HUES64 (cell line): ENCODE measurements around the gene ADCK1.
"Not testable (repeated sequence)": the region's sequence is repeated elsewhere in the genome, so short reads cannot be mapped to it uniquely, and the experiment has no call there.

Experiments used
- H3K27ac ChIP-seq: 2 replicates; pipeline ENCODE4 v1.7.0; 2013; ENCODE audit warnings: low read depth, low read length, inconsistent platforms
- H3K27me3 ChIP-seq: 2 replicates; pipeline ENCODE4 v1.6.1; 2013; ENCODE audit warnings: mild to moderate bottlenecking, low read length; ENCODE audit not compliant: insufficient read depth
- H3K36me3 ChIP-seq: 2 replicates; pipeline ENCODE4 v1.6.1; 2013; ENCODE audit warnings: mild to moderate bottlenecking, low read length; ENCODE audit not compliant: insufficient read depth
- H3K4me1 ChIP-seq: 2 replicates; pipeline ENCODE4 v1.6.1; 2013; ENCODE audit warnings: mild to moderate bottlenecking, low read length, moderate library complexity; ENCODE audit not compliant: insufficient read depth
- H3K4me3 ChIP-seq: 2 replicates; pipeline ENCODE4 v1.5.1; 2013; ENCODE audit warnings: mild to moderate bottlenecking, low read length, moderate library complexity
- H3K9ac ChIP-seq: 2 replicates; pipeline ENCODE4 v1.6.1; 2013; ENCODE audit warnings: mild to moderate bottlenecking, low read depth, low read length
- H3K9me3 ChIP-seq: 2 replicates; pipeline ENCODE4 v1.6.1; 2013; ENCODE audit warnings: low read depth, low read length; ENCODE audit not compliant: insufficient read depth
- WGBS: fragments of 150-250, 120-280 bp; methylation state at CpG from one replicate; pipeline ENCODE4 v1.1.7; 2013; ENCODE audit warnings: missing lambda C conversion rate; 5-methylcytosine and 5-hydroxymethylcytosine counted together

Gene ADCK1

DNA sequence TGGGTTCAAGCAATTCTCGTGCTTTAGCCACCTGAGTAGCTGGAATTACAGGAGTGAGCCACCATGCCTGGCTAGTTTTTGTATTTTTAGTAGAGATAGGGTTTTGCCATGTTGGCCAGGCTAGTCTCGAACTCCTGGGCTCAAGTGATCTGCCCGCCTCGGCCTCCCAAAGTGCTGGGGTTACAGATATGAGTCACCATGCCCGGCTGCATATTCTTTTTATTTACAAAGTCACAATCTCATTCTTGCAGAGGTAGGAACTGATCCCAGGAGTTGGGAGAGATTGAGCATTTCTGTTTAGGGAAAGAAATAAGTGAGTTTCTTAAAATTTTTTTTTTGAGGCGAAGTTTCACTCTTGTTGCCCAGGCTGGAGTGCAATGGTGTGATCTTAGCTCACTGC, 12.8 kb downstream of the ADCK1 start:
- H3K4me3 ChIP-seq, H3K9ac ChIP-seq, H3K27me3 ChIP-seq, H3K9me3 ChIP-seq, H3K36me3 ChIP-seq, H3K27ac ChIP-seq, H3K4me1 ChIP-seq: not testable (repeated sequence)
- WGBS = 95% methylated on average over 5 of the region's 6 CpGs

DNA sequence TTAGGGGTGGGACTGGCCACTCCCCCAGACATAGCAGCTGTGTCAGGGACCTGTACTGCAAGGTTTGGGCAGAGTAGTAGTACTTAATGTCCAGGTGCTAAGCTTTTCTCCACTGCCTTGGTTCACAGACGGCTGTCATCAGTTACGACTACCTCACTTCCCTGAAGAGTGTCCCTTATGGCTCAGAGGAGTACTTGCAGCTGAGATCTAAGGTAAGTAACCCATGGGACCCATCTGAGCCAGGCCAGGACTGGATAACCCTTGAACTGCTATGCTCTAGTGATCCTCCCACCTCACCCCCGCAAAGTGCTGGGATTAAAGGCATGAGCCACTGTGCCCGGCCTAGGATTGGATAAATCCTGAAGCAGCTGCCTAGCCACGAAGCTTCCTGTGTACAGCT, 22.4 kb downstream of the ADCK1 start:
- Histone ChIP-seq H3K27ac (no peak overlapping the region), H3K9me3 (no peaks in the 10 kb centered on the region), H3K27me3 (no peaks in the 10 kb centered on the region), H3K4me3 (no peak overlapping the region), H3K36me3 (peaks cover 16% of the 10 kb centered on the region), H3K4me1 (no peaks in the 10 kb centered on the region), H3K9ac (no peak overlapping the region)
- WGBS = 95% methylated on average over 5 of the region's 5 CpGs

DNA sequence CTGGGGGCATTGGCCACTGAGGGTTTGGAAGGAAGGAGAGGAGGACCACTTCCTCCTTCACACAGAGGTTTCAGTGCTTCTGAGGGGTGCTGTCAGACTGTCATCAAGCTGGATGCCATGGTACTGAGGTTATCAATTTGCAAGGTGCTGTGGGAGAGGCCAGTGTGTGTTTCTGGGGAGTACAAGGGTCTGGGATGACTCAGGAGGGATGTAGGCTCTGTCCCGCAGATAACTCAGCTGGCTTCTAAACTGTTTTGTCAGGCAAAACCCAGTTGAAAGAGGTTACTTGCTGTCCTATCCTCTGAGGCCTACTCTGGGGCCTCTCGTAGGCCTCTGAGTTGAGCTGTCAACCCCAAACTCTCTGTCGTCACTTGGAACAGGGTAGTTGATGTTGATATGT, 22.8 kb downstream of the ADCK1 start:
- Histone ChIP-seq H3K27me3 (no peaks in the 10 kb centered on the region), H3K27ac (no peak overlapping the region), H3K4me3 (no peak overlapping the region), H3K4me1 (no peaks in the 10 kb centered on the region), H3K9ac (no peak overlapping the region), H3K9me3 (no peaks in the 10 kb centered on the region), H3K36me3 (peaks cover 16% of the 10 kb centered on the region)
- WGBS = 92% methylated on average over 3 of the region's 3 CpGs

DNA sequence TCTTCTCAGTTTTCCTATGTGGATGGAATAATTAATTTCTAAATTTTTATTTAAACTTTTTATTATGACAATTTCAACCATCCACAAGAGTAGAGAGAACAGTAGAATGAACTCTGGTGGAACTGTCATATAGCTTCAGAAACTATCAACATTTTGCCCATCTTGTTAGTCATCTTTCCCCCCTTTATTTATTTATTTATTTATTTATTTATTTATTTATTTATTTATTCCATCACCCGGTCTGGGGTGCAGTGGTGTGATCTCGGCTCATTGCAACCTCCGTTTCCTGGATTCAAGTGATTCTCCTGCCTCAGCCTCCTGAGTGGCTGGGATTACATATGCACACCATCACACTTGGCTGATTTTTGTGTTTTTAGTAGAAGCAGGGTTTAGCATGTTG, 23.5 kb downstream of the ADCK1 start:
- Histone ChIP-seq H3K27me3 (no peaks in the 10 kb centered on the region), H3K36me3 (peaks cover 16% of the 10 kb centered on the region), H3K27ac (no peak overlapping the region), H3K4me3 (no peak overlapping the region), H3K9ac (no peak overlapping the region), H3K4me1 (no peaks in the 10 kb centered on the region), H3K9me3 (no peaks in the 10 kb centered on the region)
- WGBS = 92% methylated on average over 3 of the region's 3 CpGs

DNA sequence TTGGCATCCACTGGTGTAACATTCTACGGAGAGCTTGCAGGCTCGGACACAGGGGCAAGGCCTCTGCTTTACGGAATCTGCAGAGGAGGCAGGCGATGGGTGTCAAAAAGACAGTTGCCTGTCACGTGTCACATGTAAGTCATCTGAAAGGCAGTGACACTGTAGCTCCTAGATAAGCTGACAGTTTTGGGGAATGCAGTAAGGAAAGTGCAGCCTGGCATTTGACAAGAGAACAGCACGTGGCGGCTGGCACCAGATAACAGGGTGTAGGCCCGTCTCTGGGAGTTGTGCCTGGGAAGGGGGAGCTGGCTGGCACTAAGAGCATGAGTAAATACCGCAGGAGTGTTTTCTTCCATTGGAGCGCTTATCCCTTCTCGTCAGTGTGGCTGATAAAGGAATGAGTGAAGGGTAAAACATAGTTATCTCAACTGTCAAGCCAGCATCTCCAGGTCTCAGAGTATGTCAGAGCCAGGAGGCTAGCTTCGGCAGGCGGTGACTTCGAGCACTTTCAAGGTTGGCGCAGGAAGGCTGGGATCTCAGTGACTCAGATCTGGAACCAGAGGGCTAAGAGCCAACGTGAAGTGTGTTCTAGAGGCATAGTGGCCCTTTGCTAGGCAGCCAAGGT, 26.1 kb downstream of the ADCK1 start:
- no peak overlapping the region for H3K9ac ChIP-seq
- no peak overlapping the region for H3K4me3 ChIP-seq
- WGBS = 95% methylated on average over 16 of the region's 16 CpGs
- no peaks in the 10 kb centered on the region for H3K27me3 ChIP-seq
- no peaks in the 10 kb centered on the region for H3K9me3 ChIP-seq
- H3K27ac ChIP-seq = no peak overlapping the region
- 0 out of 2 replicates have a peak, but pooled peaks cover 6% of the 10 kb centered on the region for H3K36me3 ChIP-seq
- no peaks in the 10 kb centered on the region for H3K4me1 ChIP-seq

DNA sequence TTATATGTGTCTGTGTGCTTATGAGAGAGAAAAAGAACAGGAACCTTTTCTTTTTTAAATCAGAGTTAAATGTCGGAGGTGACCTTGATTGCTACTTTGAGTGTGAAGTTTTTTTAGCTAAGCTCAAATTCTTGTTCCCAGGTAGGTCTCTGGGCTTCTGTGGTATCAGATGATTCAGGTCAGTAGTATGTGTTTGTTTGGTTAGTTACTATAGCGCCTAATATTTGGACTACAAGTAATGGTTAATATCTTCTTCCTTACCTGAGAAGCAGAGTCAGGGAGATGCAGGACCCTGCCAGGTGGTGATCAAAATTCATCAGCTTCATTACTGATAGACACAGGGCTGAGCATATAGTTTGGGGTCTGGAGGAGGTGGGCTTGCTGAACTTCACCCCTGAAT, 30.8 kb downstream of the ADCK1 start:
- H3K27ac ChIP-seq = no peak overlapping the region
- H3K36me3 ChIP-seq = no peaks in the 10 kb centered on the region

DNA sequence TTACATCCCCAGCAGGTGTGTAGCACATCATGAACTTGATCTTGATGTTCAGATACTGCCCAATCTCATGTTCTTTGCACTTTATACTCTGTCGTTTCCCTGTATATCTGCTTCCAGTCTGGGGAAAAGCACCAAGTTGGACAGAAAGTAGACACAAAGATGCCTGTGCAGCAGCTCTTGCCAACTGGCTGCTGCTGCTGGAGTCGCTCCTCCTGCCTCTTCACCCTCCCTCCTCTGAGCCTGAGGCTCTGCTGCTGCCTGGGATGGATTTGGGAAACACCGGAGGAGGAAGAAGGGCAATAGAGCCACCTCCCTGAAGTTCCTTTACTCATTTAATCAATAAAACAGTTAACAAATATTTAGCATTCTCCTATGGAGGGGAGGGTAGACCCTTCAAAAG, 32.4 kb downstream of the ADCK1 start:
- Histone ChIP-seq H3K9ac (no peak overlapping the region), H3K4me3 (no peak overlapping the region), H3K27me3 (no peaks in the 10 kb centered on the region), H3K27ac (no peak overlapping the region), H3K36me3 (no peaks in the 10 kb centered on the region), H3K4me1 (no peaks in the 10 kb centered on the region), H3K9me3 (no peaks in the 10 kb centered on the region)
- 59% methylated on average over 3 of the region's 3 CpGs for WGBS

More for the DNA sequence above, 30.8 kb downstream of the ADCK1 start:
- Histone ChIP-seq H3K27me3 (no peaks in the 10 kb centered on the region), H3K4me3 (no peak overlapping the region), H3K9ac (no peak overlapping the region), H3K4me1 (no peaks in the 10 kb centered on the region), H3K9me3 (no peaks in the 10 kb centered on the region)
- 96% methylated on average over 2 of the region's 2 CpGs for WGBS

DNA sequence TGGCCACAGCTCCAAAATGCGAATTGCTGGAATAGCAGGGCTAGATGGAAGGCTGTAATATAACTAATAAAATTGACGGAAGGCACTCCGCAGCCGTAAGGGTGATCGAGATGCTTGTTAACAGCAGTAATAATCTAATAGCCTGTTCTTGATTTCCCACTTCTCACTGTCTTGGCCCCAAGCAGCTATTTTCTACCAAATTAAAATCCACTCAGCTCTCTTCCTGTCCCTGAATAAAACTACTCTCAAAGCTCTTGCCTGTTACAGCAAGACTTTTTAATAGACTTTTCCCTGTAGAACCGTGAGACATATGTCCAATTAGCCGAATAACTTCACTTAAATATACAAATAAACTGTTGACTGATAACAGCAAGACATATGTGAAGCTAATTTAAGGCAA, 38.0 kb downstream of the ADCK1 start:
- Histone ChIP-seq H3K9me3 (no peaks in the 10 kb centered on the region), H3K9ac (no peak overlapping the region), H3K27me3 (no peaks in the 10 kb centered on the region), H3K27ac (no peak overlapping the region), H3K36me3 (no peaks in the 10 kb centered on the region), H3K4me1 (no peaks in the 10 kb centered on the region), H3K4me3 (no peak overlapping the region)
- 98% methylated on average over 7 of the region's 7 CpGs for WGBS

DNA sequence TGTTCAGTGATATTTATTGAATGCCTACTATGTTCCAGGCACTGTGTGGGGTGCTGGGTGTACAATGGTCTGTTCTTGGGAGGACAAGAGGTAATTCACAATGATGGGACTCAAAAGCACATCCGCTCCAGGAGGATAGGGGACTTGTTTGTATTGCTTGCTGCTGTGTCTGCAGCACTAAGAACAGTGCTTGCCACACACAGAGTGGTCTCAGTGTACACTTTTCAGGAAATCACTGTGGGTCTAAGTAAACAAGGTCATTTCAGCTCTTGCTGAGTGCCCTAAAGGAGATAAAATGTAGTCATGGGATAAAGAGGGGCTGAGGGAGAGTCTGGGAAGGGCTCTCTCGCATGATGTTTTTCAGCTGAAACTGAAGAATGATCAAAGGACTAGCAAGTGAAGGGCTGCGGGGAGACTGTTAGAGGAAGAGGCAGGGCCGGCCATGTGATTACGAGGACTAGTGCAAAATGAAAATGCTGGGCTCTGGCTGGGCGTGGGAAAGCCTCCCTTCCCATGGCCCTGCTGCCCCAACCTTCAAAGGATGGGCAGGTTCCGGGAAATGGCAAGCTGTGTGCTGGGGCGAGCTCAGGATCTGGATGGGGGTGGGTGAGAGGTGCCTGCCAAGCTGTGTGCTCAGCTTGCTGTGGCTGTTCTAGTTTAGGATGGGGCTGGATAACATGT, 39.1 kb downstream of the ADCK1 start:
- H3K27me3 ChIP-seq = no peaks in the 10 kb centered on the region
- H3K4me3 ChIP-seq = no peak overlapping the region
- no peak overlapping the region for H3K27ac ChIP-seq
- H3K9me3 ChIP-seq = no peaks in the 10 kb centered on the region
- WGBS = 90% methylated on average over 8 of the region's 8 CpGs
- H3K36me3 ChIP-seq = no peaks in the 10 kb centered on the region
- no peaks in the 10 kb centered on the region for H3K4me1 ChIP-seq
- no peak overlapping the region for H3K9ac ChIP-seq

DNA sequence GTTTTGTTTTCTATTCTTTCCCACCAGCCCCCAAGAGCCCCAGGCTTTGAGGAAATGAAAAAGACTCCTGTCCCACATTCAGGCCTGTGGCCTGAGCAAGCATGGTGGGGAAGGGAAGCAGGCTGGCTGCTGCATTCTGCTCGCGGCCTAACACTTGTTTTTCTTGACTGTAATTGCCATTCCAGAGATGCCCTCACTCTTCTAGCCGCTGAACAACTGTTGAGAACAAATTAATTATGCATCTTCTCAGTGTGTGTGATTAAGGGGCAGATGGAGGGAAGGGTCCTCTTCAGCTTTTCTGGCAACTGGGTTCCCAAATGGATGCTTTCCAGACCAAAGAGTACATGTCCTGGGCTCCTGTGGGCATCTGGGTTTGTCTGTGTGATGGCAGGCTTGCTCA, 43.3 kb downstream of the ADCK1 start:
- H3K9ac ChIP-seq = no peak overlapping the region
- no peak overlapping the region for H3K27ac ChIP-seq
- no peaks in the 10 kb centered on the region for H3K36me3 ChIP-seq
- 93% methylated on average over 3 of the region's 3 CpGs for WGBS
- no peaks in the 10 kb centered on the region for H3K9me3 ChIP-seq
- no peaks in the 10 kb centered on the region for H3K27me3 ChIP-seq
- no peak overlapping the region for H3K4me3 ChIP-seq
- no peaks in the 10 kb centered on the region for H3K4me1 ChIP-seq

DNA sequence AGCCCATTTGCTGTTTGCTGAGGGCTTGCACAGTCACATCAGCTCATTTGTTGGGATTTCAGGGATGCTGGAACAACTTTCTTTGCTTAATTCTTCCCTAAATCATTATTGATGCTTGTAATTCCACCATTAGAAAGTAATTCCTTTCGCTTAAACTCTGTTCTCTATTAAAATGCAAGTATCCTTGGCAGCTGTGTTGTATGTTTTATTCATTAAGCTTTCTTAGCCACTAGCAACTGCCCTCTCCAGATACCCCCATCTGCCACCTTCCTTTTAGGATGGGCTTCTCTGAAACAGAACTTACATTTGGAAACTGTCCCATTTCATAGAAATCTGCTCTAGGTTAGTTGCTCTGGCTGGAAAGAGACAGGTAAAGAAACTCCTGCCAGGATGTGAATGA, 43.7 kb downstream of the ADCK1 start:
- H3K4me1 ChIP-seq = no peaks in the 10 kb centered on the region
- no peaks in the 10 kb centered on the region for H3K36me3 ChIP-seq
- no peaks in the 10 kb centered on the region for H3K27me3 ChIP-seq
- H3K27ac ChIP-seq = no peak overlapping the region
- WGBS = 80% methylated on average over 1 of the region's 1 CpG
- H3K9ac ChIP-seq = no peak overlapping the region
- no peaks in the 10 kb centered on the region for H3K9me3 ChIP-seq
- no peak overlapping the region for H3K4me3 ChIP-seq

DNA sequence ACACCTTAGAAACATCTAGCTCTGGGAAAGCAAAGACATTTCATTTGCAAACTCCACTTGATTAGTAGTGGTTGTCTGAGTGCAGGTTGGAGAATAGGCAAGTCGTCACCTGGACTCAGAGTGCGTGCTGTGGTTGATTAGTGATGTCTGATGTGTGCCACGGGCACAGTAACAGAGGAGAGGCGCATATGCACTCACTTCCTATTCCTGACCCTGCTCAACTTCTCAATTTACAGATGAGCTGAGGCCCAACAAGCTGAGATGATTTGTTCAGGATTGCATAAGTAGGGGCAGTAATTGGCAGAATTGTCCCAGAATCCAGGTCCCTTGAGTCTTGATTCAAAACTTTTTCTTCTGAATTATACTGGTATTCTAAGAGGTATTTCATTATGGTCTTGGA, 44.9 kb downstream of the ADCK1 start:
- H3K36me3 ChIP-seq = no peaks in the 10 kb centered on the region
- 59% methylated on average over 2 of the region's 4 CpGs for WGBS

More for the DNA sequence above, 44.9 kb downstream of the ADCK1 start:
- Histone ChIP-seq H3K4me1 (no peaks in the 10 kb centered on the region), H3K9me3 (no peaks in the 10 kb centered on the region), H3K27me3 (no peaks in the 10 kb centered on the region), H3K4me3 (no peak overlapping the region), H3K27ac (no peak overlapping the region), H3K9ac (no peak overlapping the region)
